HG02678 (cell line): ENCODE results near the gene URAD.
"Not testable (repeated sequence)": the region's sequence is repeated elsewhere in the genome, so short reads cannot be mapped to it uniquely, and the experiment has no call there.

Source experiments
- ATAC-seq: cut with Tn5 transposase; IDR thresholded peaks from one replicate; pipeline ENCODE4 v1.9.1; 2021; ENCODE audit warnings: mild to moderate bottlenecking, moderate library complexity; ENCODE audit not compliant: unreplicated experiment

Gene URAD

DNA sequence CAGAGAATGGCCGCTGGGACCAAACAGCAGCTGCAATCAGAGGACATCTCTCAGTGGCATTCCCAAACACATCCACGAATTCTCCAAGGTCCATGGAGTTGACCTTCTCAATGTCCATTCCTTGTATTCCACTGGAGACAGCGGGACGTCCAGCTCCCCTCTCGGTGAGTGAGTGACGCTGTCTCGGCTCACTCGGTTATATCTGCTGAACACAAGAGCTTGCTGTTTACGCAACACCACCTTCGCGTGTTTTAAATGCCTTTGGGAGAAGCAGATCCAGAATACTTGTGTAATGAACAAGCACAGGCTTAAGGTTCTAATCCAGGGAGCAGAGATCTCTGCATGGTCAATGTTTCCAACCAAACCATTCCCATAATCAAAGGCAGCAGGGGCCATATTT is at the start of gene URAD:
TSS of gene URAD (minus strand) at position 174 of the 400 bp plus-strand sequence. CDS start at position 118, 56 bp downstream.
- no peak for ATAC-seq

GRCh38 chr13:28037399-28037798 is 48.9 kb upstream of the URAD start:
- ATAC-seq = no peak

- no peak for ATAC-seq
Observed at GRCh38 chr13:28035146-28035782, 46.8 kb upstream of the URAD start.

DNA sequence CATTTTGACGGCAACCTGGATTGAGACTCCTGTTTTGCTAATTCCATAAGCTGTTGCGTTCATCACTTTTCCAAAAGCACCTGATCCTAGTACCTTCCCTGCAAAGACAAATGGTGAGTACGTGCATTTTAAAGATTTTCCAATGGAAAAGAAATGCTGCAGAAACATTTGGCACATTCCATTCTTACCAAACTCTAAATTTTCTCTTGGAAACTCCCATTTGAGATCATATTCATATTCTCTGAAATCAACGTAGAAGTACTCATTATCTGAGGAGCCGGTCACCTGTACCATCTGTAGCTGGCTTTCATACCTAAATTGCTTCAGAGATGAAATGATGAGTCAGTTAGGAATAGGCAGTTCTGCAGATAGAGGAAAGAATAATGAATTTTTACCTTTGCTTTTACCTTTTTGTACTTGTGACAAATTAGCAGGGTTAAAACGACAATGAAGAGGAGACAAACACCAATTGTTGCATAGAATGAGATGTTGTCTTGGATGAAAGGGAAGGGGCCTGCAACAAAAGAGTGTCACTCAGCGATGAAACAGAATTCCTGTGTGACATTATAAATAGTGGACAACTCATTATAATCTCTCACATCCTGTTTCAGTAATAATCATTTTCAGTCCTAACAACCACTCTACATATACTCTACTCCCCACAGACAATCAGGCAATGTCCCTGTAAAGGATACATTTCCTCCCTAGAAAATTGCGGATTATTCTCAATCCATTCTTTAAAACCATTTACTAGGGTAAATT is 45.6 kb upstream of the URAD start:
- no peak for ATAC-seq

DNA sequence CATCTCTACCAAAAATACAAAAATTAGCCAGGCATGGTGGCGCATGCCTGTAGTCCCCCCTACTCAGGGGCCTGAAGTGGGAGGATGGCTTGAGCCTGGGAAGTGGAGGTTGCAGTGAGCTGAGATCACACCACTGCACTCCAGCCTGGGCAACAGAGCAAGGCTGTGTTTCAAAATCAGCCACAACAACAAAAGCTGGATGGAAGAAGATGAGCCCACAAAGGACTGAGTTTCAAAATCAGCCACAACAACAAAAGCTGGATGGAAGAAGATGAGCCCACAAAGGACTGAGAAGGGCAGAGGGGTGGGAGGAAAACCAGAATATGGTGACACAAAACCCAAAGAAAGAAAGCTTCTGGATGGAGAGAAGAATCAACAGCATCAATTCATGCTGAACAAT is 43.9 kb upstream of the URAD start:
- not testable (repeated sequence) for ATAC-seq

- ATAC-seq = peak; percentile 7
Observed at GRCh38 chr13:28031896-28032288, 43.4 kb upstream of the URAD start.

- peak; percentile 56 for ATAC-seq
Observed at GRCh38 chr13:28031220-28031895, 42.9 kb upstream of the URAD start.

DNA sequence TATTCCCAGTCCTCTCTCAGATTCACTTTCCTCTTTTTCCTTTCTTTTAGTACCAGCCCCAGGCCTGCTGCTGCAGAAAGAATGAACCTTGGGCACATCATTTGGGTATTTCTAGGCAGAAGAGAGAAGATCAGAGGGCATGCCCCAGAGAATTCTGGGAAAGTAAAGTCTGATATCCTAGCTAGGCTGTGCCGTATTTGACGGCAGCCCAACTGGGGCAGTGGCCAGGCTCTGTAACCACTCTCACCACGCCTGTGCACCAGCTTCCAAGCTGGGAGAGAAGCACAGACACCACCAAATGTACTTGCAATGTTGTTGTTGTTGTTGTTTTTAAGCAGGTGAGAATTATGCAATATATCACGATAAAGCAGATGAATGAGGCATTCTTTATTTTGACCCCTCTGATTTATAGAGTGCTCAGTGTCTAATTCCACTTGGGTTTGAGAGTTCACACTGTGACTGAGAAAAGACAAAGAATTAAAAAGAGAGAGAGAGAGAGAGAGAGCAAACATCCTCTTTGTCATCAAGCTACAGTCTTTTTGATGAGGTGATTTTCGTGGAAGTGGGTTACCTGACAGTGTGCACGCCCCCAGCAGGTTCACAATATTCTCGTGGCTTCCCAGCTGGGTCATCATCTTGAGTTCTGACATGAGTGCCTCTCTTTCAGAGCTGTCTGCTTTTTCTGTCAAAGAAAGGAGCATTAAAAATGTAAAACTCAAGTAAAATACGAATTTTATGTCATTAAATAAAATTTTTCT is 39.3 kb upstream of the URAD start:
- no peak for ATAC-seq

GRCh38 chr13:28027071-28027470 is 38.6 kb upstream of the URAD start:
- no peak for ATAC-seq

DNA sequence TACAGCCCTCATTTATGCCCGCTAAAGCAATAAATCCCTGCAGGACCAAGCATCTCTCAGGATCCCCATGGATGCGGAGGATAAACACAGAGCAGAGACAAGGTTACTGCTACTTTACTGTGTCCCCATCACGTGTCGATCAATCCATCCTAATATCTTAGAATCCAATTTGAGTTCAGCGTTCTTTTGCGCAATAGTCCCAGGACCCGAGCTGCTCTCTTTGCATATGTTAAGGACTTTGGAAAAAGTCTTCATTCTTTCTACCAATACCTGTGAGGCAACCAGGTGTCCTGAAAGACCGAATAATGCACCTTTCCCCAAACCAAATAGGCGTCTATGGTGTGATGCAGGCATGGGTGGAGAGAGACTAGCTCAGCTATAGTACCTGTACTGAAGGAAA is 38.0 kb upstream of the URAD start:
- no peak for ATAC-seq

- no peak for ATAC-seq
Observed at GRCh38 chr13:28022848-28023518, 34.5 kb upstream of the URAD start.

DNA sequence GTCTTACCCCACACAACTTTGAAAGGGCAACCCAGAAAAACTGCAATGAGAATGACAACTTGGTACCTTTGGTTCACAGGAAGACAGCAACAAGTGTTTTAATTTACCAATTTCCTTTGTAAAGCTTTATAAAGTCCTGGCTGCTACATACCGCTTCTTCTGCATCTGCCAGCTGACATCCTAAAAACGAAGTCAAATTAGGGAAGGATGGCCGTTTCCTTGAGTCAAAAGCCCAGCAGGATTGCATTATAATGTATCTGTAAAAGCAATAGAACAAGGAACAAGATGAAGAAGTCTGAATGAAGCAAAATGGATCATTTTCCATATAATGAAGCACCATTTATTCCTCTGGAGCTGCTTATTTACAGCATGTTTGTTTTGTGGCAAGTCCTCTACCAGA is 25.8 kb upstream of the URAD start:
- no peak for ATAC-seq

GRCh38 chr13:28013482-28013881 is 25.0 kb upstream of the URAD start:
- no peak for ATAC-seq

GRCh38 chr13:28012896-28013295 is 24.4 kb upstream of the URAD start:
- ATAC-seq = peak; percentile 90

DNA sequence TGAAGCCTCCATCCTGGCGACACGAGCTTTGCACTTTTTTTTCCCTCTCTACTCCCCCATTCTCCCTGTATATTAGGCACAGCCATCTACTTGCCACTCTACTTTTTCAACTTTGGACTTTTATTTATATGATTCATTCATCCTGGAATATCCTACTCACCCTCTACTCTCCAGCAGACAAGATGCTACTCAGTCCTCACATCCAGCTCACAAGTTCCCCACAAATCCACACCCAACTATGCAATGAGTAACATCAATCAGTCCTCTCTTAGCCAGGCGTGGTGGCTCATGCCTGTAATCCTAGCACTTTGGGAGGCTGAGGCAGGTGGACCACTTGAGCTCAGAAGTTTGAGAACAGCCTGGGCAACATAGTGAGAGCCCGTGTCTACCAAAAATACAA is 23.9 kb upstream of the URAD start:
- ATAC-seq = no peak

- ATAC-seq = no peak
Observed at GRCh38 chr13:28010046-28010445, 21.6 kb upstream of the URAD start.

DNA sequence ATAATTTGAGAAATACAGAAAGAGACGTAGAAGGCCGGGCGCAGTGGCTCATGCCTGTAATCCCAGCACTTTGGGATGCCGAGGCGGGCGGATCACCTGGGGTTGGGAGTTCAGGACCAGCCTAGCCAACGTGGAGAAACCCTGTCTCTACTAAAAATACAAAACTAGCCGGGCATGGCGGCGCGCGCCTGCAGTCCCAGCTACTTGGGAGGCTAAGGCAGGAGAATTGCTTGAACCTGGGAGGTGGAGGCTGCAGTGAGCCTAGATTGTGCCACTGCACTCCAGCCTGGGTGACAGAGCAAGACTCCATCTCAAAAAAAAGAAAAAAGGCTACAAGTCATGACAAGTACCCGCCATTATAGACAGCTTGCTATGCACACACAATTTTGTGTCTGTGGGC is 16.5 kb upstream of the URAD start:
- not testable (repeated sequence) for ATAC-seq

DNA sequence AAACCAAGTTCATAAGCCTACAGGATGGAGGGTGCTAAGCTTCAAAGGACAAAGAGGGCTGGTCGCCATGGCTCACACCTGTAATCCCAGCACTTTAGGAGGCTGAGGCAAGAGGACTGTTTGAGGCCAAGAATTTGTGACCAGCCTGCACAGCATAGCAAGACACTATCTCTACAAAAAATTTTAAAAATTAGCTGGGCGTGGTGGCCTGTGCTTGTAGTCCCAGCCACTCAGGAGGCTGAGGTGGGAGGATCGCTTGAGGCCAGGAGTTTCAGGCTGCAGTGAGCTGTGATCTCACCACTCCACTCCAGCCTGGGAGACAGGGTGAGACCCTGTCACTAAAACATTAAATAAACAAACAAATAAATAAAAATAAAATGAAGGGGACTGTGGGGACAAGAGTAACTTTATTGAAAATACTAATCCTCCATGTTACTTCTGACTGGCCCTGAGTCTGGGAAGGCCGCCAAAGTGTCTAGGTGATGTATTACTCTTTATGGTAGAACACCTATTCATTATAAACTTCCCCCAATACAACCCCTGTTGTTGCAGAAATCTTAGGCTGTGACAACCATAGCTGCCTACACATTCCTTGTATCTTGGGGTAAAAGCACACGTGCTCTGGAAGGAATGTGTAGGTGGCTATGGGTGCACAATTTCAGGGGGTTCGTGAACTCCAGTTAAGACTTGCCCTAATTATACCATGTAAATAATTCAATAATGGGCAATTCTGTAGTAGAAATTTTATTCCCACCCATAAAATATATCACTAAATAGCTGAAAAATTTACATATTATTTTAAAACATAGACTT is 14.6 kb upstream of the URAD start:
- ATAC-seq = no peak

GRCh38 chr13:28001837-28002473 is 13.5 kb upstream of the URAD start:
- no peak for ATAC-seq
